Measurements from ENCODE around the gene FAM118B.

FAM118B gene

DNA sequence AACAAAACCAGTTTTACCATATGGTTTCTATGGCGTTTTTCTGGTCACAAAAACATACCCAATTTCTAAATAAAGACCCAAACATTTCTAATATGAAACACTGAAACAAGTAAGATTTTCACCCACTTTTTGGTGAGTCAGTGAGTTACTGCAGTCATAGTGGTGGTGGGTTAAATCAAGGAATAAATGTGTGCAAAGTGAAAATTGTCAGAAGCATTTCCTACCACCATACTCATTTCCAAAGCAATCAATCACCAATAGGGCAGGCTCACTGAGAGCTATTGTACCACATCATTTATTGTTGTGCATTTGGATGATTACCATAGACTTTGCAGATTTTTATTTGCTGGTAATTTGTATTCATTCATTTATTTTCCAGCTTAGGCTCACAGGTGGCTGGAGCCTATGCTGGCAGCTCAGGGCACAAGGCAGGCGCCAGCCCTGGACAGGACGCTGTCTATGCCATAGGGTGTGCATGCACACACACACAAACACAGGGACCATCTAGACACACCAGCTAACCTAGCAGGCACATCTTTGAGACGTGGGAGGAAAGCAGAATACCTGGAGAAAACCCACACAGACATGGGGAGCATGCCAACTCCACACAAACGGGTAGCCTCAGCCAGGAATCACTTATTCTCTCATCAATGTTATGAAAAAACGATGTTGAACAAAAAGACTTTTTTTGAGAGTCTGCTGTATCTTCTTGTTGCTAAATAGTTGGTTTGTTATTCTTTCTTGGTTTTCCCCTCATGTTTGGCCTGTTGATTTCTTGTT is 5.1 kb downstream of the FAM118B start:
- H3K9me3 Mint-ChIP-seq = no peaks in the 10 kb centered on the region
- no peak overlapping the region for H3K27ac Mint-ChIP-seq
- peaks cover 38% of the 10 kb centered on the region for H3K4me1 Mint-ChIP-seq
- no peak overlapping the region for H3K4me3 Mint-ChIP-seq
- TF ChIP-seq, protein P1, sequence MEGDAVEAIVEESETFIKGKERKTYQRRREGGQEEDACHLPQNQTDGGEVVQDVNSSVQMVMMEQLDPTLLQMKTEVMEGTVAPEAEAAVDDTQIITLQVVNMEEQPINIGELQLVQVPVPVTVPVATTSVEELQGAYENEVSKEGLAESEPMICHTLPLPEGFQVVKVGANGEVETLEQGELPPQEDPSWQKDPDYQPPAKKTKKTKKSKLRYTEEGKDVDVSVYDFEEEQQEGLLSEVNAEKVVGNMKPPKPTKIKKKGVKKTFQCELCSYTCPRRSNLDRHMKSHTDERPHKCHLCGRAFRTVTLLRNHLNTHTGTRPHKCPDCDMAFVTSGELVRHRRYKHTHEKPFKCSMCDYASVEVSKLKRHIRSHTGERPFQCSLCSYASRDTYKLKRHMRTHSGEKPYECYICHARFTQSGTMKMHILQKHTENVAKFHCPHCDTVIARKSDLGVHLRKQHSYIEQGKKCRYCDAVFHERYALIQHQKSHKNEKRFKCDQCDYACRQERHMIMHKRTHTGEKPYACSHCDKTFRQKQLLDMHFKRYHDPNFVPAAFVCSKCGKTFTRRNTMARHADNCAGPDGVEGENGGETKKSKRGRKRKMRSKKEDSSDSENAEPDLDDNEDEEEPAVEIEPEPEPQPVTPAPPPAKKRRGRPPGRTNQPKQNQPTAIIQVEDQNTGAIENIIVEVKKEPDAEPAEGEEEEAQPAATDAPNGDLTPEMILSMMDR (IDR thresholded peaks at IDR 0.05) = no peak
- H3K27me3 Mint-ChIP-seq (ENCODE audit: low read depth, poor library complexity) = no peaks in the 10 kb centered on the region
- no peak for DNase-seq
- peaks cover 4% of the 10 kb centered on the region for H3K36me3 Mint-ChIP-seq (ENCODE audit: low read depth)

- no peaks in the 10 kb centered on the region for H3K9me3 Mint-ChIP-seq
Observed at GRCh38 chr11:126217491-126217890, 5.9 kb downstream of the FAM118B start.

DNA sequence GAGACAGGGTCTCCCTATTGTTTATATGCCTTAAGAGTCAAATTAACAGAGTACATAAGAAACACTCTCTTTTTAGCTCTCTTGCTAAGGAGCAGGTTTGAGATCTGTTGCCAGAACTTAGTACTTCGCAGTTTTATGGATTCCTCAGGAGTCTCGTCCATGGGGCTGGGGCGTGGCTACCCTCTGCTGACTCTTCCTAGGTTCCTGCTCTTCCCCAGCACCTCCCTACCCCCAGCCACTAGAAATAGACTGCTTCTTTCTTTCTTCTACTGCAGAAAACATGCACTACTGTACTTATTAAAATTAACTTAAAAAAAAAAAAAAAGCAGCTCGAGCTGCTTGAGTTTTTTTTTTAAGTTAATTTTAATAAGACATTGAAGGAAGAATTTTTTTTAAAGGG is 8.0 kb downstream of the FAM118B start:
- no peaks in the 10 kb centered on the region for H3K27me3 Mint-ChIP-seq (ENCODE audit: low read depth, poor library complexity)
- H3K4me1 Mint-ChIP-seq = peaks cover 17% of the 10 kb centered on the region
- H3K27ac Mint-ChIP-seq = no peak overlapping the region
- H3K9me3 Mint-ChIP-seq = peaks cover 1% of the 10 kb centered on the region
- peaks cover 26% of the 10 kb centered on the region for H3K36me3 Mint-ChIP-seq (ENCODE audit: low read depth)
- DNase-seq = no peak
- H3K4me3 Mint-ChIP-seq = no peak overlapping the region
- TF ChIP-seq, protein P1 (IDR thresholded peaks at IDR 0.05) = no peak

More at GRCh38 chr11:126217491-126217890, 5.9 kb downstream of the FAM118B start:
- Mint-ChIP-seq H3K4me1 (peaks cover 32% of the 10 kb centered on the region), H3K36me3 (ENCODE audit: low read depth) (peaks cover 12% of the 10 kb centered on the region), H3K27me3 (ENCODE audit: low read depth, poor library complexity) (no peaks in the 10 kb centered on the region), H3K4me3 (no peak overlapping the region), H3K27ac (no peak overlapping the region)
- TF ChIP-seq, protein P1 (IDR thresholded peaks at IDR 0.05) = no peak
- no peak for DNase-seq

- TF ChIP-seq, protein P1 (IDR thresholded peaks at IDR 0.05) = no peak
- Mint-ChIP-seq H3K36me3 (ENCODE audit: low read depth) (peaks cover 55% of the 10 kb centered on the region), H3K27ac (no peak overlapping the region), H3K9me3 (peaks cover 24% of the 10 kb centered on the region), H3K4me1 (no peaks in the 10 kb centered on the region), H3K4me3 (no peak overlapping the region), H3K27me3 (ENCODE audit: low read depth, poor library complexity) (no peaks in the 10 kb centered on the region)
- DNase-seq = no peak
Observed at GRCh38 chr11:126224647-126225294, 13.2 kb downstream of the FAM118B start.

DNA sequence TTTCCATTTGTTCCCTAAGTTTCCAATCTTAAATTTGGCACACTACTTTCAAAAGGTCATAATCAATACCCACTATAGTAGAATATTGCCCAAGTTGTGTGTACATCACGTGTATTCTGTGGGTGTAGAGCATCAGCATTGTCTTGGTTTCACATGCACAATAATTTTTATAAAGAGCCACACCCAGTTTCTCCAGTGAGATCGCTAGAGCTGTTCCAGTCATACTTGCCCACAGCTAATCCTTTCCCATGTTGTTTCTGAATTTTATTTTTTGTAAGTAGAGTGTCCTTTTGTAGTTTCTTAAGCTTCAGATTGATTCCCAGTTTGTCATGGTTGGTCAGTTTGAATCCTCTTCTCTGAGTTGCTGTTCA is 13.7 kb downstream of the FAM118B start:
- H3K27me3 Mint-ChIP-seq (ENCODE audit: low read depth, poor library complexity) = no peaks in the 10 kb centered on the region
- no peaks in the 10 kb centered on the region for H3K4me1 Mint-ChIP-seq
- peaks cover 55% of the 10 kb centered on the region for H3K36me3 Mint-ChIP-seq (ENCODE audit: low read depth)
- H3K9me3 Mint-ChIP-seq = peaks cover 24% of the 10 kb centered on the region
- H3K27ac Mint-ChIP-seq = no peak overlapping the region
- DNase-seq = no peak
- H3K4me3 Mint-ChIP-seq = no peak overlapping the region
- TF ChIP-seq, protein P1 (IDR thresholded peaks at IDR 0.05) = no peak
